Upper lobe of left lung (tissue), 6 donors: Measurements from ENCODE around the gene METRNL. TPM values are rescaled to one million over a fixed set of nuclear protein-coding genes. Genes with fewer than 3 reads are reported as not detected.

Experiments used
- ATAC-seq, 2 donors: fragments of 200-7000 bp; cut with Tn5 transposase; one replicate each; pipeline ENCODE4 v1.9.1; 2022; ENCODE audit warnings: mild to moderate bottlenecking in 2 of 2, moderate library complexity in 2 of 2; ENCODE audit not compliant: low FRiP score in 2 of 2
- DNase-seq, 2 donors: peaks; one replicate each; pipeline ENCODE4 v3.0.0-alpha.2; 2019 to 2020
- H3K27ac ChIP-seq, 4 donors: fragments of 200-600 bp; sonication (generic); one replicate each; pipeline ENCODE4 v1.5.1; 2016 to 2019
- H3K27me3 ChIP-seq, 4 donors: fragments of 200-600 bp; sonication (generic); one replicate each; pipeline ENCODE4 v1.5.1; 2017 to 2019
- H3K36me3 ChIP-seq, 4 donors: fragments of 200-600 bp; sonication (generic); one replicate each; pipeline ENCODE4 v1.5.1; 2016 to 2019
- H3K4me1 ChIP-seq, 4 donors: fragments of 200-600 bp; sonication (generic); one replicate each; pipeline ENCODE4 v1.5.1; 2018 to 2019
- H3K4me3 ChIP-seq, 4 donors: fragments of 200-600 bp; sonication (generic); one replicate each; pipeline ENCODE4 v1.5.1; 2017 to 2019; ENCODE audit warnings: mild to moderate bottlenecking in 2 of 4, moderate library complexity in 1 of 4
- H3K9me3 ChIP-seq, 4 donors: fragments of 200-600 bp; sonication (generic); one replicate each; pipeline ENCODE4 v1.5.1; 2018 to 2019
- CTCF ChIP-seq, 6 experiments: fragments of 450-650 bp in 4 of 6; fragments of 200-600 bp in 2 of 6; sonication (generic) in 2 of 6; IDR thresholded peaks; one replicate each; pipeline ENCODE4 v1.5.1; 2016 to 2019; ENCODE audit warnings: antibody characterized with exemption in 6 of 6
- EP300 ChIP-seq, 4 donors: sonication (generic); formaldehyde crosslinking; IDR thresholded peaks; one replicate each; pipeline ENCODE4 v1.5.1; 2017; ENCODE audit warnings: antibody characterized with exemption in 4 of 4, control low read depth in 2 of 4
- POLR2A ChIP-seq, 4 donors: fragments of 450-650 bp; IDR thresholded peaks; one replicate each; pipeline ENCODE4 v1.5.1; 2016 to 2017; ENCODE audit warnings: antibody characterized with exemption in 4 of 4, mild to moderate bottlenecking in 2 of 4
- POLR2AphosphoS5 ChIP-seq, 2 donors: sonication (generic); formaldehyde crosslinking; IDR thresholded peaks; one replicate each; pipeline ENCODE4 v1.5.1; 2017; ENCODE audit warnings: antibody characterized with exemption in 2 of 2
- WGBS, 2 donors: methylation state at CpG; one replicate each; pipeline ENCODE4 v1.1.5; 2017 to 2018; 5-methylcytosine and 5-hydroxymethylcytosine counted together
- total RNA-seq, 6 donors: library from RNA; depleted of rRNA in 4 of 6; stranded (reverse); fragments of >200 nt in 4 of 6; gene quantifications; one replicate each; pipeline versions ENCODE4 v1.1.0 to v1.2.1, GENCODE V29; 2016 to 2021
- donor health status: DM: no; HTN: no; CAD: no; lungs with moderate emphysema.
- donor health status: DM: no; HTN: yes; CAD: no; lungs with severe emphysema.

The METRNL gene
- total RNA-seq, 6 donors from 2014 or later, result 59.4 to 120 (median 76.4) TPM

- H3K4me3 ChIP-seq, result no peak overlapping the region
- H3K36me3 ChIP-seq, result peaks cover 0 to 14% (median 1%) of the 10 kb centered on the region in 4 donors
- 82 to 97% methylated on average over 14 of the region's 14 CpGs for WGBS, 2 donors
- H3K27me3 ChIP-seq, result no peaks in the 10 kb centered on the region
- TF ChIP-seq POLR2A (IDR thresholded peaks at IDR 0.05) (no peak), CTCF (IDR thresholded peaks at IDR 0.05) (no peak), EP300 (IDR thresholded peaks at IDR 0.05) (no peak), POLR2AphosphoS5 (IDR thresholded peaks at IDR 0.05) (no peak)
- DNase-seq, result peak; percentile 4 to 36
- no peaks in the 10 kb centered on the region for H3K9me3 ChIP-seq
- no peaks in the 10 kb centered on the region for H3K4me1 ChIP-seq
- no peak overlapping the region for H3K27ac ChIP-seq
- no peak for ATAC-seq
Measured at GRCh38 chr17:83034525-83034924, 44.9 kb upstream of the METRNL start.

DNA sequence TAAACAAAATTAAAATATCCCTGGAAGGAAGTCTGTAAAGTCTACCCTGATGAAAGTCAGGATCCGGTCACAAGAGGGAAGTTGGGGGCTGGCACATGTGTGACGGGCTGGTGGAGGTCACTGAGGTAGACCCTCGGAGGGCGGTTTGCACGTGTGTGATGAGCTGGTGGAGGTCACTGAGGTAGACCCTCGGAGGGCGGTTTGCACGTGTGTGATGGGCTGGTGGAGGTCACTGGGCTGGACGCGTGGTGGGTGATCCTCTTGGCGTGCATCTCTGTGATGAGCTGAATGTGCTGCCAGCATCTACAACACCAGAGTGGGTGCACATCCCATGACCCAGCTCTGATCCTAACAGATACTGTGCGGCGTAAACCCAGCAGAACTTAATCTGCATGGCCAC is 43.7 kb upstream of the METRNL start:
- TF ChIP-seq POLR2A (IDR thresholded peaks at IDR 0.05) (no peak), CTCF (IDR thresholded peaks at IDR 0.05) (no peak), POLR2AphosphoS5 (IDR thresholded peaks at IDR 0.05) (no peak), EP300 (IDR thresholded peaks at IDR 0.05) (no peak)
- Histone ChIP-seq H3K27me3 (no peaks in the 10 kb centered on the region), H3K9me3 (peaks cover 0 to 2% (median 0%) of the 10 kb centered on the region in 4 donors), H3K27ac (no peak overlapping the region), H3K4me1 (no peaks in the 10 kb centered on the region), H3K36me3 (peaks cover 0 to 14% (median 1%) of the 10 kb centered on the region in 4 donors), H3K4me3 (no peak overlapping the region)
- 84 to 93% methylated on average over 13 of the region's 13 CpGs for WGBS, 2 donors
- DNase-seq, result peak in 1 of 2 donors; percentile 14
- no peak for ATAC-seq

DNA sequence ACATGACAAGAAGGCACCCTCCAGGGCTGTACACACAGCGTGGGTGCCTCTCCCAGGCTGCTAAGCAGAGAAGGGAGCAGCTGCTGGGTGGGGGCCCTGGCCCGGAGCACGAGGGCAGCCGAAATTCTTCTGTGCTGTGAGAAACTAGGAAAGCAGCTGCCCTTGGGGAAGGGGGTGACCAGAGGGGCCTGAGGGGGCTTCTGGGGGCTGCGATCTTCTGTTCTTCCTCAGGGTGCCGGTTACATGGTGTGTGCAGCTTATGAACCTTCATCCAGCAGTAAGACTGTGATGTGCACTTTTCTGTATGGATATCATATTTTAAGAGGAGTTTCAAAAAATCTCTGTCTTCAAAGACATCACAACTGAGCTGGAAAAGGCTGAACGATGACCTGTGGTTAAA is 43.2 kb upstream of the METRNL start:
- Histone ChIP-seq H3K4me1 (no peaks in the 10 kb centered on the region), H3K27ac (no peak overlapping the region), H3K9me3 (peaks cover 0 to 7% (median 3%) of the 10 kb centered on the region in 4 donors), H3K27me3 (no peaks in the 10 kb centered on the region), H3K4me3 (no peak overlapping the region), H3K36me3 (peaks cover 0 to 14% (median 1%) of the 10 kb centered on the region in 4 donors)
- 98% methylated on average over 7 of the region's 7 CpGs for WGBS, 2 donors
- ATAC-seq (no peak), DNase-seq (no peak)
- TF ChIP-seq CTCF (IDR thresholded peaks at IDR 0.05) (no peak), POLR2AphosphoS5 (IDR thresholded peaks at IDR 0.05) (no peak), EP300 (IDR thresholded peaks at IDR 0.05) (no peak), POLR2A (IDR thresholded peaks at IDR 0.05) (no peak)

DNA sequence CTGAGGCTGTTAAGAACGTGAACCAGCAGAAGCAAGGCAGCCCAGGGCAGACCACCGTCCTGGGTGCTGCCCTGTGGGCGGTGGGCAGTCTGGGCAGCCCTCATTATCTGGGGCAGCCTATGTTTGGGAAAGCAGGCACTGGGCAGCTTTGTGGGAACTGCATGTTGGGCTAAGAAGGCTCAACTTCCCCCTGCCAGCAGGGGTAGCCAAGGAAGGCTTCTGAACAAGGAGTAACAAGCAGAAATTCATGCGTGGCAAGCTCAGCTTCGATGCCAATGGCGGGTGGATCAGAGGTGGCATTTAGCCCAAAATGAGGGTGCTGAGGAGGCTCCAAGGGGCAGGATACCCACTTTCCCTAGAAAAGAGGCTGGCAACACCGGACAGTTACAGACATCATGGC is 42.7 kb upstream of the METRNL start:
- no peak for ATAC-seq
- Histone ChIP-seq H3K36me3 (peaks cover 0 to 14% (median 1%) of the 10 kb centered on the region in 4 donors), H3K27me3 (no peaks in the 10 kb centered on the region), H3K4me3 (no peak overlapping the region), H3K4me1 (no peaks in the 10 kb centered on the region), H3K27ac (no peak overlapping the region), H3K9me3 (peaks cover 0 to 12% (median 7%) of the 10 kb centered on the region in 4 donors)
- WGBS, 2 donors, result 93% methylated on average over 7 of the region's 7 CpGs
- TF ChIP-seq EP300 (IDR thresholded peaks at IDR 0.05) (no peak), CTCF (IDR thresholded peaks at IDR 0.05) (no peak), POLR2A (IDR thresholded peaks at IDR 0.05) (no peak), POLR2AphosphoS5 (IDR thresholded peaks at IDR 0.05) (no peak)
- DNase-seq, result no peak
